A549 (cell line): ENCODE measurements around the gene ERP44.

ENCODE experiments used
- BHLHE40 ChIP-seq: IDR thresholded peaks from 2 replicates; pipeline ENCODE4 v1.6.1; 2012; ENCODE audit warnings: low read depth, low read length, inconsistent platforms
- NPAS2 ChIP-seq: fragments of 250-450 bp; sonication (Bioruptor Pico); IDR thresholded peaks from 2 replicates; pipeline ENCODE4 v1.8.0; 2022; ENCODE audit warnings: mild to moderate bottlenecking, moderate library complexity, borderline replicate concordance
- PHF8 ChIP-seq: fragments of 200-600 bp; sonication (generic); IDR thresholded peaks from 2 replicates; pipeline ENCODE4 v1.6.1; 2016; ENCODE audit warnings: low read depth, mild to moderate bottlenecking, antibody characterized with exemption, moderate library complexity, borderline replicate concordance
- POLR2A ChIP-seq: IDR thresholded peaks from 2 replicates; pipeline ENCODE4 v1.6.1; 2012; ENCODE audit warnings: mild to moderate bottlenecking, low read length
- RAD21 ChIP-seq, 2 experiments: fragments of >200 bp in 1 of 2; sonication (Bioruptor Twin) in 1 of 2; formaldehyde crosslinking in 1 of 2; IDR thresholded peaks in 1 of 2; conservative IDR thresholded peaks in 1 of 2; 2 replicates in 1 of 2; 3 replicates in 1 of 2; pipeline ENCODE4 v1.6.1; 2012 to 2018; ENCODE audit warnings: inconsistent platforms in 1 of 2
- SMC3 ChIP-seq: fragments of >200 bp; sonication (Bioruptor Twin); formaldehyde crosslinking; IDR thresholded peaks from 3 replicates; pipeline ENCODE4 v1.6.1; 2018; ENCODE audit warnings: inconsistent platforms
- TP53 ChIP-seq: fragments of 250-450 bp; sonication (Bioruptor Pico); IDR thresholded peaks from 2 replicates; pipeline ENCODE4 v1.5.0; 2021; ENCODE audit warnings: mild to moderate bottlenecking, moderate library complexity
- ZSCAN20 ChIP-seq: fragments of 250-450 bp; sonication (Bioruptor Pico); IDR thresholded peaks from 2 replicates; pipeline ENCODE4 v1.8.0; 2022; ENCODE audit warnings: mild to moderate bottlenecking, moderate library complexity
- TF ChIP-seq, protein P1 (sequence below): fragments of >200 bp; sonication (Bioruptor Twin); formaldehyde crosslinking; IDR thresholded peaks from 3 replicates; pipeline ENCODE4 v1.5.1; 2016
- TF ChIP-seq, protein P2 (sequence below): fragments of >200 bp; sonication (Bioruptor Twin); formaldehyde crosslinking; IDR thresholded peaks from 3 replicates; pipeline ENCODE4 v1.6.1; 2016
- TF ChIP-seq, protein P3 (sequence below): fragments of 450-650 bp; IDR thresholded peaks from 2 replicates; pipeline ENCODE4 v1.6.1; 2014; ENCODE audit warnings: antibody characterized with exemption

DNA sequence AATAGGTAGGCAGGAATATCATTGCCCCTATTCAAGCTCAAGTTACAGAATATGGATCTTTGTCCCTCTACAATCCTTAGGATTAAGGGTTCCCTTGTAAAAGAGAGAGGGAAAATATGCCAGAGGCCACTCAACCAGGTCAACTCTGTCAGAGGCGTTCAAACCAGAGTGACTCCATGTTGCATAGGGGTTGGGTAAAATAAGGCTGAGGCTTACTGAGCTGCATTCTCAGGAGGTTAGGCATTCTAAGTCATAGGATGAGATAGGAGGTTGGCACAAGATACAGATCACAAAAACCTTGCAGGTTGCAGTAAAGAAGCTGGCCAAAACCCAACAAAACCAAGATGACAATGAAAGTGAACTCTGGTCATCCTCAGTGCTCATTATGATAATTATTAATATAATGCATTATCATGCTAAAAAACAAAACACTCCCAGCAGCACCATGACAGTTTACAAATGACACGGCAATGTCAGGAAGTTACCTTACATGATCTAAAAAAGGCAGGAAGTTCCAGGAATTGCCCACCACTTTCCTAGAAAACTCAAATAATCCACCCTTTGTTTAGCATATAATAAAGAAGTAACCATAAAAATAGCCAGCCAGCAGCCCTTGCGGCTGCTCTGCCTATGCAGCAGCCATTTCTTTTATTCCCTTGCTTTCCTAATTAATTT is 64.8 kb downstream of the ERP44 start:
- TF ChIP-seq, protein P1, sequence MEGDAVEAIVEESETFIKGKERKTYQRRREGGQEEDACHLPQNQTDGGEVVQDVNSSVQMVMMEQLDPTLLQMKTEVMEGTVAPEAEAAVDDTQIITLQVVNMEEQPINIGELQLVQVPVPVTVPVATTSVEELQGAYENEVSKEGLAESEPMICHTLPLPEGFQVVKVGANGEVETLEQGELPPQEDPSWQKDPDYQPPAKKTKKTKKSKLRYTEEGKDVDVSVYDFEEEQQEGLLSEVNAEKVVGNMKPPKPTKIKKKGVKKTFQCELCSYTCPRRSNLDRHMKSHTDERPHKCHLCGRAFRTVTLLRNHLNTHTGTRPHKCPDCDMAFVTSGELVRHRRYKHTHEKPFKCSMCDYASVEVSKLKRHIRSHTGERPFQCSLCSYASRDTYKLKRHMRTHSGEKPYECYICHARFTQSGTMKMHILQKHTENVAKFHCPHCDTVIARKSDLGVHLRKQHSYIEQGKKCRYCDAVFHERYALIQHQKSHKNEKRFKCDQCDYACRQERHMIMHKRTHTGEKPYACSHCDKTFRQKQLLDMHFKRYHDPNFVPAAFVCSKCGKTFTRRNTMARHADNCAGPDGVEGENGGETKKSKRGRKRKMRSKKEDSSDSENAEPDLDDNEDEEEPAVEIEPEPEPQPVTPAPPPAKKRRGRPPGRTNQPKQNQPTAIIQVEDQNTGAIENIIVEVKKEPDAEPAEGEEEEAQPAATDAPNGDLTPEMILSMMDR: no peak
- TF ChIP-seq, protein P2, sequence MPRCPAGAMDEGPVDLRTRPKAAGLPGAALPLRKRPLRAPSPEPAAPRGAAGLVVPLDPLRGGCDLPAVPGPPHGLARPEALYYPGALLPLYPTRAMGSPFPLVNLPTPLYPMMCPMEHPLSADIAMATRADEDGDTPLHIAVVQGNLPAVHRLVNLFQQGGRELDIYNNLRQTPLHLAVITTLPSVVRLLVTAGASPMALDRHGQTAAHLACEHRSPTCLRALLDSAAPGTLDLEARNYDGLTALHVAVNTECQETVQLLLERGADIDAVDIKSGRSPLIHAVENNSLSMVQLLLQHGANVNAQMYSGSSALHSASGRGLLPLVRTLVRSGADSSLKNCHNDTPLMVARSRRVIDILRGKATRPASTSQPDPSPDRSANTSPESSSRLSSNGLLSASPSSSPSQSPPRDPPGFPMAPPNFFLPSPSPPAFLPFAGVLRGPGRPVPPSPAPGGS: no peak
- TF ChIP-seq NPAS2 (CRISPR knock-in tag) (no peak), SMC3 (no peak), RAD21 (conservative IDR thresholded peaks at IDR 0.05 in 1 of 2, IDR thresholded peaks at IDR 0.05 in 1 of 2) (no peak), POLR2A (no peak), PHF8 (no peak), BHLHE40 (no peak), ZSCAN20 (CRISPR knock-in tag) (no peak), TP53 (CRISPR knock-in tag) (no peak)
- TF ChIP-seq, protein P3, sequence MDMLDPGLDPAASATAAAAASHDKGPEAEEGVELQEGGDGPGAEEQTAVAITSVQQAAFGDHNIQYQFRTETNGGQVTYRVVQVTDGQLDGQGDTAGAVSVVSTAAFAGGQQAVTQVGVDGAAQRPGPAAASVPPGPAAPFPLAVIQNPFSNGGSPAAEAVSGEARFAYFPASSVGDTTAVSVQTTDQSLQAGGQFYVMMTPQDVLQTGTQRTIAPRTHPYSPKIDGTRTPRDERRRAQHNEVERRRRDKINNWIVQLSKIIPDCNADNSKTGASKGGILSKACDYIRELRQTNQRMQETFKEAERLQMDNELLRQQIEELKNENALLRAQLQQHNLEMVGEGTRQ: no peak
